Measurements from ENCODE around the gene CLSTN2. TPM values are rescaled to one million over a fixed set of nuclear protein-coding genes. Genes with fewer than 3 reads are reported as not detected.

Gene CLSTN2
- total RNA-seq, 1 donor from 2014 or later: 0.74 TPM

GRCh38 chr3:140020541-140020940 lies 85.6 kb downstream of the CLSTN2 start:
- no peak for DNase-seq (ENCODE audit: low spot score)
- peaks cover 7% of the 10 kb centered on the region for H3K27me3 Mint-ChIP-seq (ENCODE audit: unreplicated experiment)
- peaks cover 2% of the 10 kb centered on the region for H3K4me1 Mint-ChIP-seq (ENCODE audit: unreplicated experiment)
- no peaks in the 10 kb centered on the region for H3K36me3 Mint-ChIP-seq (ENCODE audit: low read depth, unreplicated experiment)
- no peak for TF ChIP-seq CTCF (IDR thresholded peaks at IDR 0.05; ENCODE audit: unreplicated experiment)
- H3K4me3 Mint-ChIP-seq (ENCODE audit: unreplicated experiment): no peak overlapping the region
- H3K9me3 Mint-ChIP-seq (ENCODE audit: unreplicated experiment): no peaks in the 10 kb centered on the region
- no peak overlapping the region for H3K27ac Mint-ChIP-seq (ENCODE audit: unreplicated experiment)

DNA sequence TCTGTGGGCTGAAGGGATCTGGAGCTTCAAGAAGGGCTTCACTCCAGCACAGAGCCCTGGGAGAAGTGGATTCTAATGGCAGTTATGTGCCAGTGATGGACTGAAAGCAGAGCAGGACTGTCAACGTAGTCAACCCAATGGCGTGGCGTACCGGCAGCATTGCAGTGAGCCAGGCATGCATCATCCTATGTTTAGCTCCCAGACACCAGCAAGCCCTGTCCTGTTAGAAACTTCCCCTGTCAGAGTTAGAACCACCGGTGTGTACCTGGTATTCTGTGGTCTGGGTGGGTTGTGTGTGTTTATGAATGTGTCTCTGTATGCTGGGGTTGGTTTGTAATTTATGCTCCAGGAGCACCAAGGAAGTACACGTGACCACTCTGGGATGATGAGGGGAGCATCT lies 86.3 kb downstream of the CLSTN2 start:
- H3K27me3 Mint-ChIP-seq (ENCODE audit: unreplicated experiment): peaks cover 7% of the 10 kb centered on the region
- no peaks in the 10 kb centered on the region for H3K36me3 Mint-ChIP-seq (ENCODE audit: low read depth, unreplicated experiment)
- no peaks in the 10 kb centered on the region for H3K9me3 Mint-ChIP-seq (ENCODE audit: unreplicated experiment)
- no peak for TF ChIP-seq CTCF (IDR thresholded peaks at IDR 0.05; ENCODE audit: unreplicated experiment)
- no peak for DNase-seq (ENCODE audit: low spot score)
- no peak overlapping the region for H3K27ac Mint-ChIP-seq (ENCODE audit: unreplicated experiment)
- peaks cover 2% of the 10 kb centered on the region for H3K4me1 Mint-ChIP-seq (ENCODE audit: unreplicated experiment)
- no peak overlapping the region for H3K4me3 Mint-ChIP-seq (ENCODE audit: unreplicated experiment)

DNA sequence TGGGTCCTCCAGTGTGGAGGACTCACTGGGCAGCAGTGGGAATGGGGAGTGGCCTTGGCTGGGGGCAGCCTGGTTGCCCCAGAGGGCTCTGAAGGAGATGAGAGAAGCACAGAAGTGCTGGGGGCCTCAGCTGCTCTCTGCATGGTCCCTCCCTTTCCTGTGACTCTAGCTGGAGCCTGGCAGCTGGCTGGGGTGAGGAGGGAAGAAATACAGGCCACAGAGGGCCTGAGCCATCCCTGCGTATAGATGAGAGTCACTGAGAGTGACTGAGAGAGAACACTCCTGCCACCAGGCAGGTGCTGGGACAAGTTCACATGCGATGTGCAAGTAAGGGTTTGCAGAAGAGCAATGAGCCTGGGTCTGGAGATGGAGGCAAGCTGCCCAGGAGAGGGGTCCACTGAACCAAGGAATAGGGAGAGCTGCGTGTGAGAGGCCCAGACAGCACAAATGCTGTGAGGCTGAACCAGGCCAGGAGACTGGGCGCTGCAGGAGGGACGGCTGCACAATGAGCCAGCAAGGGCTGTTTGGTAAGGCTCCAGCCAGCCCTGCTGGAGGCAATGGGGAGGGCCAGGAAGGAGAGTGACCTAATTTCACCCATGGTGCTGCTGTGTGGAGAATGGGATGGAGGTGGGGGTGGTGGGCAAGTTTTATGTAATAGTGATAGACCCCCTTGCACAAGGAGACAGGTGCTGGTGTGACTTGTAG lies 87.2 kb downstream of the CLSTN2 start:
- Mint-ChIP-seq H3K4me1 (ENCODE audit: unreplicated experiment) (peaks cover 2% of the 10 kb centered on the region), H3K27ac (ENCODE audit: unreplicated experiment) (no peak overlapping the region), H3K27me3 (ENCODE audit: unreplicated experiment) (peaks cover 7% of the 10 kb centered on the region), H3K9me3 (ENCODE audit: unreplicated experiment) (no peaks in the 10 kb centered on the region), H3K4me3 (ENCODE audit: unreplicated experiment) (no peak overlapping the region), H3K36me3 (ENCODE audit: low read depth, unreplicated experiment) (no peaks in the 10 kb centered on the region)
- no peak for DNase-seq (ENCODE audit: low spot score)
- TF ChIP-seq CTCF (IDR thresholded peaks at IDR 0.05; ENCODE audit: unreplicated experiment): no peak

- no peak for TF ChIP-seq CTCF (IDR thresholded peaks at IDR 0.05; ENCODE audit: unreplicated experiment)
- Mint-ChIP-seq H3K27me3 (ENCODE audit: unreplicated experiment) (peaks cover 6% of the 10 kb centered on the region), H3K27ac (ENCODE audit: unreplicated experiment) (no peak overlapping the region), H3K4me1 (ENCODE audit: unreplicated experiment) (no peaks in the 10 kb centered on the region), H3K4me3 (ENCODE audit: unreplicated experiment) (no peak overlapping the region), H3K36me3 (ENCODE audit: low read depth, unreplicated experiment) (no peaks in the 10 kb centered on the region), H3K9me3 (ENCODE audit: unreplicated experiment) (no peaks in the 10 kb centered on the region)
- no peak for DNase-seq (ENCODE audit: low spot score)
Observed at GRCh38 chr3:140023616-140024530, 88.9 kb downstream of the CLSTN2 start.

GRCh38 chr3:140031170-140031569 lies 96.2 kb downstream of the CLSTN2 start:
- Mint-ChIP-seq H3K27ac (ENCODE audit: unreplicated experiment) (no peak overlapping the region), H3K36me3 (ENCODE audit: low read depth, unreplicated experiment) (no peaks in the 10 kb centered on the region), H3K27me3 (ENCODE audit: unreplicated experiment) (peaks cover 3% of the 10 kb centered on the region), H3K4me3 (ENCODE audit: unreplicated experiment) (no peak overlapping the region), H3K9me3 (ENCODE audit: unreplicated experiment) (no peaks in the 10 kb centered on the region), H3K4me1 (ENCODE audit: unreplicated experiment) (no peaks in the 10 kb centered on the region)
- DNase-seq (ENCODE audit: low spot score): no peak
- no peak for TF ChIP-seq CTCF (IDR thresholded peaks at IDR 0.05; ENCODE audit: unreplicated experiment)
